CD4-positive, alpha-beta T cell treated with Interleukin-6 at 100 ng/mL for 8 hours (primary cell): ENCODE data around the gene FAM170B.

Source experiments
- DNase-seq: peaks from one replicate; pipeline ENCODE4 v3.0.0-alpha.2; 2020; ENCODE audit warnings: mixed read lengths, low spot score

Gene FAM170B

GRCh38 chr10:49103761-49104160, 30.1 kb downstream of the FAM170B start:
- DNase-seq: no peak

GRCh38 chr10:49099046-49099445, 34.8 kb downstream of the FAM170B start:
- DNase-seq: no peak

DNA sequence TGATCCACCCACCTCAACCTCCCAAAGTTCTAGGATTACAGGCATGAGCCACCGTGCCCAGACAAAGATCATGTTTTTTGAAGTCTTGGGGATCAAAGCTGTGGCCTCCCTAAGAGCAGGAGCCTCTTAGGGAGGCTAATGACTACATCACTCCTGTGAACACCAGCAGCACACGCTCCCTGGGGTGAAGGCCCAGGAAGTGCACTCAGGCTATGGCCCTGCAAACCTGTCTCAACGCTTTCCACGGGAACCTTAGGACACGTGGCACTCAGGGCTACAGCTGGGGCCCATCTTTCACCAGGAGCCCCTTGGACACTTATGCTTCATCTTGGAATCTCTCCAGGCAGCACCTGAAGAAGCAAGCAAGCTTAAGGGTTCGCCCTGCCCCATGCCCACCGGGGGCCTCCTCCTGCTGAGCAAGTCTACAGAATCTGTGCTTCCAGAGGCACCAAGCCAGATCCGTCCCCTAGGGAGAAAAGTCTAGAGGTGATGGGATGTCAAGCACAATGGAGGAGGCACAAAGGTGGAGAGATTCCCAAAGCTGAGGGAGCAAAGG, 36.9 kb downstream of the FAM170B start:
- DNase-seq: no peak

- DNase-seq: no peak
Measured at GRCh38 chr10:49094646-49095045, 39.2 kb downstream of the FAM170B start.

DNA sequence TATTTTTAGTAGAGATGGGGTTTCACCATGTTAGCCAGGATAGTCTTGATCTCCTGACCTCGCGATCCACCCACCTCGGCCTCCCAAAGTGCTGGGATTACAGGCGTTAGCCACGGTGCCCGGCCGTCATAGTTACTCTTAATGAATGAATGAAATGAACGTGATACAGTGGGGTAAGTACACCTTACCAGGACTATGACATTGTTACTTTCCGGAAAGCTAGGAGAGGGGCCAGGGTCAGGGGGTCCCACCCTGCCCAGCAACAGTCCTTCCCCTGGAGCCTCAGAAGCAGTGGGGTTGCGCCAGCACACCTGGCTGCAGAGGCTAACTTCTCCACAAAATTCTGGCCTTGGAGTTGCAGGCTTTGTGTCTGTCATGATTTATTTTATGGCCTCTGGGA, 39.9 kb downstream of the FAM170B start:
- no peak for DNase-seq

DNA sequence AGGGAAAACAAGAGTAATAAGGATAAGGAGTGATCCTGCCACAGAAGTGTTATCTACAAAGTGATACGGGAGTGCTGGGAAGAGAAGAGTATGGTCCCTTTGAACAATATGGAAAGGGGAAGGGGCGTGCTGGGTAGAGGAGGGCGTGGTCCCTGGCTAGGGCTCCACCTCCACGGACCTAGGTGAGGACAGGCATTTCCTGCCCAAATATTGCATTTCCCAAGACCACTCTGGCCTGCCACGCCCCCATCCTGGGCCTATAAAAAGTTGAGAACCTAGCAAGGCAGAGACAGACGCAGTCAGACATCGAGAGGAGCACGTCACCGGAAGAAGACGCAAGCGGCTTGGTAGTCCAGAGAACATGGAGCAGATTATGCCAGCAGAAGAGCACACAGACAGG, 41.3 kb downstream of the FAM170B start:
- no peak for DNase-seq

GRCh38 chr10:49091450-49092210, 42.2 kb downstream of the FAM170B start:
- no peak for DNase-seq

DNA sequence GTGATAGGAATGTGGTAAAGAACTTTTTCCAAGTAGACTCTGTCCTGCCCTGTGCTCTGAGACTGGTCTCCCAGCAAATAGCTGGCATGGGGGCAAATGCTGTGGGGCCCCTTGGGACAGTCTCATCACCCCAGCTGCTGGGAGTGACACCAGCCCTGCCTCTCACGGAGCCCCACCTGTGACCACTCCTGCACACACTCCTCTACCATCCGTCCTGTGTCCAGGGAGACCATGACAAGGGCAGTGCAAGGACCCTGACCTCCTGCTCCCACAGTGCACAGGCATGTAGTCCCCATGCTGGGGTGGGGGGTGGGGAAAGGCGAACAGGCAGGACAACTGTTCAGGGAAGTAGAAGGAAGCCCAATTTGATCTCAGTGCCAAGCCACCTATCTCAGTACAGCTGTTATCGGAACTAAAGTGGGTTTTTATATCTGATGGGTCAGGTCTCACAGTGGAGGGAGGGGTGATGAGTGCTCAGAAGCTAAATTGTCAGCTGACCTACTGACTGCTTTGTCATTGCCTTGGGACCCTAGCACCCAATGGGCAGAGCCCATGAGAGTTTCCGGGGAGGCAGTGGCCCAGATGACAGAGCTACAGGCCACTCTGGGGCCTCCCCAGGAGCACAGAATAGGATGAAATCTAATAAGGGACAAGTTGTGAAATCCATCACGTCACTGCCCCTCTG, 43.0 kb downstream of the FAM170B start:
- no peak for DNase-seq

- DNase-seq: no peak
Measured at GRCh38 chr10:49090189-49090575, 43.6 kb downstream of the FAM170B start.

DNA sequence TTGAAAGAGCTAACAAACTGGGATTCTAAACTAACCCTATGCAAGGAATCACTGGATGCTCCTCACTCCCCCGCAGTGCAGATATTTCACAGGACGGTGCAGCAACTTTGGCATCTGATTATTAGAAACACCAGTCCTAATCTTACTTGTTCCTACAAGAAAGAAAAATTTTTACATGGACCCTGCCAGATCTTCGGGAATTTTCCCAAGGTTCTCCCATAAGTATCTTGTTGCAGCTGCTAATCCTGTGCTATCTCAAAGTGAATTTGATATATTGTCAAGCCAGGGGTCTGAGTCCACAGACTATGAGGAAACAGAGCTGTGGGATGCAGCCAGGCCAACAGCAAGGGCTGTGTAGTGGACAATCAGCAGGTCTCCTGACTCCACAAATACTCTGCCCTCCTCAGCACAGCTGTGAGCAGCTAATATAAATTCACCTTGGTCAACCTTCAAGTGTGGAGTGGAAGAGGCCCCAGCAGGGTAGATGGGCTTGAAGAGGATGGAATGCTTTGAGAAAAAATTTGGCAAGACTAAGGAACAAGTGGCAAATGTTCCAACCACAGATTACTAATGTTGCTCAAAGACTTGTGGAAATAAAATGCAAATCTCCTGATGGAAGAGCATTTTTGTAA, 44.1 kb downstream of the FAM170B start:
- no peak for DNase-seq

GRCh38 chr10:49089152-49089551, 44.7 kb downstream of the FAM170B start:
- no peak for DNase-seq

DNA sequence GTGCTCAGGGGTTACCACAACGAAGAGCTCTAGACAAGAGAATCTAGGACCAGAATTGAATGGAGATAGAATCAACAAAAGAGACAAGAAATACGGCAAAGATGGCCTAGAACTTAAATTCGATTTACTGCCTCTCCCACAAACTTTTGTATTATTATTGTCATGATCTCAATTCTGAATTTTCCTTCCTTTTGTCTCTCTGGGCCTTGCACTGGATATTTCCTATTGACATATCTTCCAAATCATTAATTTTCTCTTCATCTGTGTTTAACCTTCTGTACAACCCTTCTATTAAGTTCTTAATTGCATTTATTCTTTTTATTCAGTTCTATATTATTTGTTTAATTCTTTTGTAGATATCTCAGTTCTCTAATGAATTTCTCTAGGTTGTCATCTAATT, 46.9 kb downstream of the FAM170B start:
- DNase-seq: no peak

DNA sequence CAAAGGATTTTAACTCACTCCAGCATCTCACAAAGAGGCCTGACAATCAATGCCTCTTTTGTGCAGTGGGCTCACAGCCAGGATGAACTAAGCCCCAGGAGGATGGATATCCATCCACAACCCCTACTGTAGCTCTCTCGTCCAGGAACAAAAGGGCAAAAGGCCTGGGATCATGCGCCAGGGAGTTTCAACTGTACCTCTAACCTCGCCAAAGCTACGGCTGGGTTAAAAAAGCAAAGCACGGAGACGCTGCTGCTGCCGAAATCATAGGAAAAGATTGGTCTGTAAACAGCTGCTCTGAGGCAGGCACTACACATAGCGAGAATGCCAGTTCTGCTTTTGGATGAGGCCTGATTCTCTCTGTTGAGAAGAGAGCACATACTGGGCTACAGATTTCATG, 50.6 kb downstream of the FAM170B start:
- DNase-seq: no peak

GRCh38 chr10:49082766-49083165, 51.1 kb downstream of the FAM170B start:
- no peak for DNase-seq

GRCh38 chr10:49081547-49082275, 52.1 kb downstream of the FAM170B start:
- no peak for DNase-seq
